HFF-Myc (cell line): ENCODE results near the gene CACNG8.

Experiments used
- DNase-seq: peaks from one replicate; pipeline ENCODE4 v3.0.0-alpha.2; 2011; ENCODE audit warnings: low read depth; ENCODE audit errors: extremely low read depth
- H3K4me3 ChIP-seq: replicated peaks from 2 replicates; pipeline ENCODE4 v1.5.1; 2011; ENCODE audit warnings: low read depth, mild to moderate bottlenecking, control low read depth, low read length
- CTCF ChIP-seq: IDR thresholded peaks from 2 replicates; pipeline ENCODE4 v1.5.1; 2012; ENCODE audit warnings: mild to moderate bottlenecking, low read depth, low read length, control low read depth; ENCODE audit errors: missing control alignments

Gene CACNG8

GRCh38 chr19:53982611-53983010, 19.9 kb downstream of the CACNG8 start:
- DNase-seq, result no peak
- no peak for TF ChIP-seq CTCF

GRCh38 chr19:53983457-53984289, 20.9 kb downstream of the CACNG8 start:
- no peak for TF ChIP-seq CTCF
- no peak for DNase-seq
- no peak overlapping the region for H3K4me3 ChIP-seq

More at GRCh38 chr19:53982611-53983010, 19.9 kb downstream of the CACNG8 start:
- H3K4me3 ChIP-seq, result no peak overlapping the region

GRCh38 chr19:53985863-53986262, 23.1 kb downstream of the CACNG8 start:
- H3K4me3 ChIP-seq, result no peak overlapping the region
- TF ChIP-seq CTCF, result no peak
- no peak for DNase-seq

GRCh38 chr19:53988981-53989380, 26.2 kb downstream of the CACNG8 start:
- DNase-seq, result no peak
- no peak for TF ChIP-seq CTCF
- H3K4me3 ChIP-seq, result no peak overlapping the region

- no peak overlapping the region for H3K4me3 ChIP-seq
- DNase-seq, result no peak
- TF ChIP-seq CTCF, result no peak
Measured at GRCh38 chr19:53989600-53990533, 27.1 kb downstream of the CACNG8 start.

- H3K4me3 ChIP-seq, result no peak within 1 kb of the TSS
- DNase-seq, result no peak
- no peak for TF ChIP-seq CTCF
Measured at GRCh38 chr19:53991224-53992113, 28.7 kb downstream of the CACNG8 start, which contains the start of gene CACNG6. Gene CACNG6 (plus strand): TSS chr19:53991637. CDS start chr19:53992878, 1,241 bp downstream.
